BE2C (cell line): Measurements from ENCODE around the gene HERC6. TPM values are rescaled to one million over a fixed set of nuclear protein-coding genes. Genes with fewer than 3 reads are reported as not detected.
A peak's percentile ranks its signal among the peaks of the same experiment; 100 is the strongest.
"Not testable (repeated sequence)": the region's sequence is repeated elsewhere in the genome, so short reads cannot be mapped to it uniquely, and the experiment has no call there.

Experiments used
- DNase-seq: peaks from one replicate; pipeline ENCODE4 v3.0.0-alpha.2; 2020
- H3K27me3 ChIP-seq: fragments of 250-450 bp; sonication (Bioruptor Pico); 2 replicates; pipeline ENCODE4 v1.5.1; 2020; ENCODE audit warnings: mild to moderate bottlenecking
- H3K36me3 ChIP-seq: fragments of 250-450 bp; sonication (Bioruptor Pico); 2 replicates; pipeline ENCODE4 v1.5.1; 2020; ENCODE audit warnings: mild to moderate bottlenecking
- H3K4me1 ChIP-seq: fragments of 250-450 bp; sonication (Bioruptor Pico); 2 replicates; pipeline ENCODE4 v1.5.1; 2020
- H3K4me3 ChIP-seq: 2 replicates; pipeline ENCODE4 v1.5.1; 2011; ENCODE audit warnings: low read depth, low read length
- H3K9me3 ChIP-seq: fragments of 250-450 bp; sonication (Bioruptor Pico); 2 replicates; pipeline ENCODE4 v1.5.1; 2020
- CTCF ChIP-seq: IDR thresholded peaks from 2 replicates; pipeline ENCODE4 v1.5.1; 2012; ENCODE audit warnings: mild to moderate bottlenecking, low read depth, low read length
- polyA plus RNA-seq: library from polyadenylated mRNA; unstranded; fragments of >200 nt; gene quantifications from one replicate; pipeline ENCODE4 v1.2.1, GENCODE V29; 2012; ENCODE audit warnings: low read depth, missing spikeins; ENCODE audit not compliant: insufficient read length, insufficient read depth

HERC6 gene
- 0.17 TPM for polyA plus RNA-seq

GRCh38 chr4:88378691-88379559 lies at the start of gene HERC6:
HERC6 (plus strand) TSS chr4:88378852; CDS start chr4:88378922, 70 bp downstream.
- Histone ChIP-seq H3K4me1 (no peaks in the 10 kb centered on the region), H3K9me3 (no peaks in the 10 kb centered on the region), H3K4me3 (peak within 1 kb of the TSS; percentile 88), H3K27me3 (peaks cover 15% of the 10 kb centered on the region), H3K36me3 (no peaks in the 10 kb centered on the region)
- TF ChIP-seq CTCF: peak; percentile 49
- DNase-seq: peak; percentile 68

DNA sequence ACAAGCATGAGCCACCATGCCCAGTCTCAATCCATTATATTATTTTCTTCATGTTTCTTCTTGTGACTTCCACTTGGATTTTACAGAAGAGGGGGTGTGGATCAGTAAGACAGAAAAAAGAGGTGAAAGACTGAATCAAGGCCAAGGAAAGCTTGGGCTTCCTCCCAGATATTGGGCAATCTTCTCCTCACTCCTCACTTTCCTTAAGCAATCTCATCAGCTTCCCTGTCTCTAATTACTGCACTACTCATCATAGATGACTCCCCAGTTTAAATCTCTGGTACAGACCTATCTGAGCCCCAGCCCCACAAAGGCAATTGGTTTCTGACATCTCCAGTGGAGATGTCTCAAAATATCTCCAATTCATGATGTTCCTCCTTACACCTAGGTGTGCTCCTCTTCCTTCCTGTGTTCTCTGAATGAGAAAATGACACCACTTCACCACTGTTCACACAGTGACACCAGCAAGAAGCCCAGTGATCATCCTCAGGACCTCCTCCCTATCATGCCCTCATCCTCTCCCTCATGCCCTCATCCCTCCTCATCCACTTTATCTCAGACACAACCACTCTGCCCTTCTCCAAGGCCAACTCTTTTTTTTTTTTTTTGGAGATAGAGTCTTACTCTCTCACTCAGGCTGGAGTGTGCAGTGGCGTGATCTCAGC lies 44.8 kb upstream of the HERC6 start:
- no peak overlapping the region for H3K4me3 ChIP-seq
- no peaks in the 10 kb centered on the region for H3K4me1 ChIP-seq
- no peaks in the 10 kb centered on the region for H3K36me3 ChIP-seq
- H3K9me3 ChIP-seq: no peaks in the 10 kb centered on the region
- TF ChIP-seq CTCF: no peak
- H3K27me3 ChIP-seq: no peaks in the 10 kb centered on the region
- no peak for DNase-seq

DNA sequence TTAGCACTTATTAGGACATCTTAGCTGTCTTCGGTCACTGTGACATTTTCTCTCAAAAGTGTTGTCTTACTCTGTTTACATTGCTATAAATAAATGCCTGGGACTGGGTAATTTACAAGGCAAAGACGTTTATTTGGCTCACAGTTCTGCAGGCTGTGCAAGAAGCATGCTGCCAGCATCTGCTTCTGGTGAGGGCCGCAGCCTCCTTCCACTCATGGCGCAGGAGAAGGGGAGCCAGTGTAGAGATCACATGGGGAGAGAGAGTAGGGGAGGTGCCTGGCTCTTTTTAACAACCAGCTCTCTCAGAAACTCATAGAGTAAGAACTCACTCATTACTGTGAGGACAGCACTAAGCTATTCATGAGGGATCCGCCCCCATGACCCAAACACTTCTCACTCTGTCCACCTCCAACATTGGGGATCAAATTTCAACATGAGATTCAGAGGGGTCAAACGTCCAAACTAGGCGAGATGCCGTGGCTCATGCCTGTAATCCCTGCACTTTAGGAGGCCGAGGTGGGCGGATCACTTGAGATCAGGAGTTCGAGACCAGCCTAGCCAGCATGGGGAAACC lies 43.5 kb upstream of the HERC6 start:
- no peak for DNase-seq
- Histone ChIP-seq H3K27me3 (no peaks in the 10 kb centered on the region), H3K4me3 (no peak overlapping the region), H3K9me3 (no peaks in the 10 kb centered on the region), H3K4me1 (no peaks in the 10 kb centered on the region), H3K36me3 (no peaks in the 10 kb centered on the region)
- TF ChIP-seq CTCF: no peak

- Histone ChIP-seq H3K9me3 (no peaks in the 10 kb centered on the region), H3K4me3 (no peak overlapping the region), H3K36me3 (no peaks in the 10 kb centered on the region), H3K4me1 (no peaks in the 10 kb centered on the region), H3K27me3 (no peaks in the 10 kb centered on the region)
- no peak for TF ChIP-seq CTCF
- no peak for DNase-seq
These were observed 37.1 kb upstream of the HERC6 start for GRCh38 chr4:88341227-88342192.

DNA sequence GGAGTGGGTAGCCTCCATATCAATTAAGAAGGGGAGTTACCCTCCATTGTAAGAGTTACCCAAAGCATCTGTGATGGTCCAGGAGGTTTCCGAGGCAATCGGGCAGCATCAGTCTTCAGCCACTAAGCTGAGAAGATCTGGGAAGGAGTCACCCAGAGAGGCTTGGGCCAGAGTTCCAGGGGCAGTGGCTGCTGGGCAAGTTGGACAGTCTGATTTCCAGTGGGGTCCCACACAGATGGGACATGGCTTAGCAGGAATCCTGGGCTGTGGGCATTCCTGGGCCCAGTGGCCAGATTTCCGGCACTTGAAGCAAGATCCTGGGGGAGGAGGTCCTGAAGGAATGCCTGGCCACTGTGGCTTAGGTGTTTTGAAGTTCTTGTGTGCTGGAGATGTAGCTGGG lies 31.8 kb upstream of the HERC6 start:
- H3K36me3 ChIP-seq, H3K4me3 ChIP-seq, H3K27me3 ChIP-seq, DNase-seq, H3K4me1 ChIP-seq, H3K9me3 ChIP-seq: not testable (repeated sequence)

GRCh38 chr4:88348761-88349160 lies 29.9 kb upstream of the HERC6 start:
- not testable (repeated sequence) for DNase-seq, H3K9me3 ChIP-seq, H3K36me3 ChIP-seq, H3K4me1 ChIP-seq, H3K4me3 ChIP-seq, H3K27me3 ChIP-seq
